OCI-LY7 (cell line): ENCODE results near the gene ASPDH.

Experiments
- EZH2phosphoT487 ChIP-seq: fragments of 200-600 bp; sonication (generic); IDR thresholded peaks from 2 replicates; pipeline ENCODE4 v1.6.1; 2018; ENCODE audit warnings: low read depth, borderline replicate concordance, mild to moderate bottlenecking, mixed run types, antibody characterized with exemption, low read length, moderate library complexity, mixed read lengths
- TF ChIP-seq, protein P1 (sequence below): fragments of 200-600 bp; sonication (generic); conservative IDR thresholded peaks from 2 replicates; pipeline ENCODE4 v1.5.1; 2014; ENCODE audit warnings: mild to moderate bottlenecking, antibody characterized with exemption, low read length, moderate library complexity, mixed read lengths

GRCh38 chr19:50516964-50517703, 3.4 kb upstream of the ASPDH start:
- TF ChIP-seq, protein P1, sequence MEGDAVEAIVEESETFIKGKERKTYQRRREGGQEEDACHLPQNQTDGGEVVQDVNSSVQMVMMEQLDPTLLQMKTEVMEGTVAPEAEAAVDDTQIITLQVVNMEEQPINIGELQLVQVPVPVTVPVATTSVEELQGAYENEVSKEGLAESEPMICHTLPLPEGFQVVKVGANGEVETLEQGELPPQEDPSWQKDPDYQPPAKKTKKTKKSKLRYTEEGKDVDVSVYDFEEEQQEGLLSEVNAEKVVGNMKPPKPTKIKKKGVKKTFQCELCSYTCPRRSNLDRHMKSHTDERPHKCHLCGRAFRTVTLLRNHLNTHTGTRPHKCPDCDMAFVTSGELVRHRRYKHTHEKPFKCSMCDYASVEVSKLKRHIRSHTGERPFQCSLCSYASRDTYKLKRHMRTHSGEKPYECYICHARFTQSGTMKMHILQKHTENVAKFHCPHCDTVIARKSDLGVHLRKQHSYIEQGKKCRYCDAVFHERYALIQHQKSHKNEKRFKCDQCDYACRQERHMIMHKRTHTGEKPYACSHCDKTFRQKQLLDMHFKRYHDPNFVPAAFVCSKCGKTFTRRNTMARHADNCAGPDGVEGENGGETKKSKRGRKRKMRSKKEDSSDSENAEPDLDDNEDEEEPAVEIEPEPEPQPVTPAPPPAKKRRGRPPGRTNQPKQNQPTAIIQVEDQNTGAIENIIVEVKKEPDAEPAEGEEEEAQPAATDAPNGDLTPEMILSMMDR, result no peak
- TF ChIP-seq EZH2phosphoT487, result no peak
